ENCODE measurements around the gene FUZ.

The FUZ gene

GRCh38 chr19:49855277-49855675 is 42.2 kb upstream of the FUZ start:
- no peak overlapping the region for H3K4me3 ChIP-seq (ENCODE audit: low read depth, low read length)
- no peak for TF ChIP-seq CTCF (IDR thresholded peaks at IDR 0.05; ENCODE audit: insufficient read depth, low read depth, low read length, missing control alignments)
- DNase-seq (ENCODE audit: low read depth): no peak

- DNase-seq (ENCODE audit: low read depth): no peak
- no peak for TF ChIP-seq CTCF (IDR thresholded peaks at IDR 0.05; ENCODE audit: insufficient read depth, low read depth, low read length, missing control alignments)
- H3K4me3 ChIP-seq (ENCODE audit: low read depth, low read length): no peak overlapping the region
Observed at GRCh38 chr19:49854378-49855263, 41.5 kb upstream of the FUZ start.

GRCh38 chr19:49853852-49854377 is 40.8 kb upstream of the FUZ start:
- no peak for DNase-seq (ENCODE audit: low read depth)
- no peak overlapping the region for H3K4me3 ChIP-seq (ENCODE audit: low read depth, low read length)
- no peak for TF ChIP-seq CTCF (IDR thresholded peaks at IDR 0.05; ENCODE audit: insufficient read depth, low read depth, low read length, missing control alignments)

GRCh38 chr19:49852631-49853126 is 39.6 kb upstream of the FUZ start:
- TF ChIP-seq CTCF (IDR thresholded peaks at IDR 0.05; ENCODE audit: insufficient read depth, low read depth, low read length, missing control alignments): no peak
- DNase-seq (ENCODE audit: low read depth): no peak
- H3K4me3 ChIP-seq (ENCODE audit: low read depth, low read length): peak overlapping the region; percentile 67; the same call in 1 of the 2 replicates

GRCh38 chr19:49851456-49852259 is 38.6 kb upstream of the FUZ start:
- peak overlapping the region; percentile 67 for H3K4me3 ChIP-seq (ENCODE audit: low read depth, low read length)
- no peak for DNase-seq (ENCODE audit: low read depth)
- TF ChIP-seq CTCF (IDR thresholded peaks at IDR 0.05; ENCODE audit: insufficient read depth, low read depth, low read length, missing control alignments): no peak

- peak within 1 kb of the TSS; percentile 67 for H3K4me3 ChIP-seq (ENCODE audit: low read depth, low read length)
- peak; percentile 94 for DNase-seq (ENCODE audit: low read depth)
- TF ChIP-seq CTCF (IDR thresholded peaks at IDR 0.05; ENCODE audit: insufficient read depth, low read depth, low read length, missing control alignments): no peak
Observed at GRCh38 chr19:49850487-49851342, 37.6 kb upstream of the FUZ start, which contains the start of gene PTOV1. Gene PTOV1, plus strand, starts transcription at chr19:49851159.

Data from GM12865 (cell line).